ENCODE data around the gene SH3BGRL3.
"Not testable (repeated sequence)": the region's sequence is repeated elsewhere in the genome, so short reads cannot be mapped to it uniquely, and the experiment has no call there.

Gene SH3BGRL3

DNA sequence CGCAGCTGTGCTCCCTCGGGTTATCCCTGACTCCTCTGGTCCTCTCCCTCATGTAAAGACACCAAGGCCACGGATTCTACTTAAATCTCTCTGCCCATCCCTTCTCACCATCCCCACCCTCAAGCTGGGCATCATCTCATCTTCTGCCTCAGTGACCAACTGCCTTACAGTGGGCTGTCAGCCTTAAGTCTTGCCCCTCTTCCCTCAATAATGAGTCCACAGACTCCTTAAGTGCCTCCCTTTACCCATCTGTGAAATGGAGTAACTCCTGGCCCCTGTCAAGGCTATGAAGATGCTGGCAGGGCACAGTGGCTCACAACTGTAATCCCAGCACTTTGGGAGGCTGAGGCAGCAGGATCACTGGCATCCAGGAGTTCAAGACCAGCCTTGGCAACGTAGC is 12.1 kb downstream of the SH3BGRL3 start:
- ATAC-seq, result no peak

DNA sequence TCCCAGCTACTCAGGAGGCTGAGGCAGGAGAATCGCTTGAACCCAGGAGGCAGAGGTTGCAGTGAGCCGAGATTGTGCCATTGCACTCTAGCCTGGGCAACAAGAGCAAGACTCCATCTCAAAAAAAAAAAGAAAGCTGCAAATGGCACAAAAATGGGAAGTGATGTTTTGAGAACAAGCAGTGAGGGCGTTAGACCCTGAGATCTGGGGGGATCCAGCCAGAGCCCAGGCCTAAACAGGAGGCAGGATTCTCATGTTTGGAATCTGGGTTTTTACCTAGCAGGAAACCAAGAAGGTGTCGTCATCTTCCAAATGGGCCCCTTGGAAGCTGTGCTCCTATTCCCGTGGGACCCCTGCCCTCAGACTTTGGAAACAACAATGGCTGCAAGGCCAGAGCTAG is 12.8 kb downstream of the SH3BGRL3 start:
- ATAC-seq, result not testable (repeated sequence)

DNA sequence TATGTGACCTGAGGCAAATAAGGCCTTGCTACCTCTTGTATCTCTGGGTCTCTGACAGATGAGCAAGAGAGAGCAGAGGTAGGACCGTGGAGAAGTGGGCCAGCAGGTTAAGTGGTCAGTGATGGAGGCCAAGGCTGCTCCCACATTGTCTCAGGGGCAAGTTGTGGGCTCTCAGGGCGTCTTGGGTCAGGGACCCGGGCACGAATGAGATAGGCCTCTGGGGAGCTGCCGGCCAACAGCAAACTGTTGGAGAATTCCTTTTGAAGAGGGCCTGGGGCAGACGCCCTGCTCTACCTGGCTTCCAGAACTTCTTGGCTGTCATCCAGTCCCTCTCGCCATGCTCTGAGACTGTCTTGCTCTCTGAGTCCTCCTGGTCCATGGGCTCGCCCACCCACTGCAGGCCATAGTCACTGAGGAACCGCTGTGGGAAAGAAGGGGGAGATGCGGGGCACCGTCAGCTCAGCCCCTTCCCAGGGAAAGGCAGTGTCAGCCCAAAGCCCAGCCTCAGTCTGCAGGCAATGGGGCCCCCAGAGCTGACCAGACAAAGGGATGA is 14.1 kb downstream of the SH3BGRL3 start:
- ATAC-seq, result no peak

GRCh38 chr1:26295194-26296138 is 15.6 kb downstream of the SH3BGRL3 start:
- ATAC-seq, result no peak

DNA sequence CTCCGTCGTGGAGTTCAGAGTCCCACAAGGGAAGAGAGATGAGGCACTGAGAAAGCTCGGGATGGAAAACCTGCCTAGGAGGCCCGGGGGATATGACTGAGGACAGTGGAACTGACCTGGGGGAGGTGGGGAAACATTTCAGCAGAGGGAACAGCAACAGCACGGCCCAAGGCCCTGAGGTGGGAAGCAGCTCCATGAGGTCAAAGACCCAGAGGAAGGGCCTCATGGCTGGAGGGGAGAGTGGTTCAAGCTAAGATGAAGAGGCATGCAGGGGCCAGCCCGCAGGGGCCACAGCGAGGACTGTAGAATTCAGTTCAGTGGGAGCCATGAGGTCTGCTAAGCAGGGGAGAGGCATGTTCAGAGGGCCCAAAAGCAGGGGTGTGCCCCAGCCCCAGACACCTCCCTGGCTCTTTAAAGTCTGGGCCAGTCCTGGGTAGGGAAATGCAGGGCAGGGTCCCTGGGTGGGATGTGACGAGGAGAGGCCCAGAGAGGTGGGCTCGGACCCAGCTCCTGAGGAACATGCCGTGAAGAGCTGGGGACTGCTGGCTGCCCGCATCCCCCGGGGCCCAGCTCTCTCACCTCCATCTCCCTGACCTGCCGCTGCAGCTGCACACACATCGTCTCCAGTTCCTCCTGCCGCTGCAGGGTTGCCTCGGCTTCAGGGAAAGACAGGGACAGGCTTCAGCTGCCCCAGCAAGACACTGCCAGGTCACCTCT is 16.6 kb downstream of the SH3BGRL3 start:
- no peak for ATAC-seq

GRCh38 chr1:26297057-26297790 is 17.3 kb downstream of the SH3BGRL3 start:
- ATAC-seq, result no peak

- no peak for ATAC-seq
These were observed 17.9 kb downstream of the SH3BGRL3 start for GRCh38 chr1:26297791-26298124.

DNA sequence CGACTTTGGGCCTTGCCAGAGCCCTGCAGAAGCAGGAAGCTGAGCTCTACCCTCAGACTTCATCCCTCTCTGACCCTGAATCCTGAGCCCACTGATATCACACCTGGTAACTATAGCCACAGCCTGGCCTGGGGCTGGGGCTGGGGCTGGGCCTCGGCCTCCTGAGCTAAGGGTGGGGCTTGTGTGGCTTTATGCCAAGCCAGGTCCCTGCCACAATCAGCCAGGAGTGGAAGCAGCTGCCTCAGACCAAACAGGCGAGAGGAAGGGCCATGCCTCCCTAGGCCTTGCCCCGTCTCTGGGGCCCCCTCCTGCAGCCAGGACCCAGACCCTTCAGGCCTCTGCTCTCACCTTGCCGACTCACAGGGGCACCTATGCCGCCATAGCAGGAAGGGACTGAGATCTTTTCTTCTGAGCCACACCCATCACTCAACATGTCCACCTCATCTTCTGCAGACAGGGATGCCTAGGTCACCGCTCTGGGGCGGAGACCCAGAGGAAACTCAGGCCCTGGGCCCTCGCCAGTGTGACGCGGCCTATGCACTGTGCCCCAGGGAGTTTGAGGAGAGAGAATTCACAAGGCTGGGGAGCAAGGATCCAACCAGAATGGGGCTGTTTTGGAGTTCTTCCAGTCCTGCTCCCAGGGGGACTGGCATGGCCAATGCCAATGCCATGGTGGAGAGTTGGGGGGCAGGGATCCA is 20.8 kb downstream of the SH3BGRL3 start:
- ATAC-seq, result no peak

- ATAC-seq, result no peak
These were observed 23.0 kb downstream of the SH3BGRL3 start for GRCh38 chr1:26302733-26303405.

GRCh38 chr1:26305667-26306289 is 25.9 kb downstream of the SH3BGRL3 start:
- no peak for ATAC-seq

DNA sequence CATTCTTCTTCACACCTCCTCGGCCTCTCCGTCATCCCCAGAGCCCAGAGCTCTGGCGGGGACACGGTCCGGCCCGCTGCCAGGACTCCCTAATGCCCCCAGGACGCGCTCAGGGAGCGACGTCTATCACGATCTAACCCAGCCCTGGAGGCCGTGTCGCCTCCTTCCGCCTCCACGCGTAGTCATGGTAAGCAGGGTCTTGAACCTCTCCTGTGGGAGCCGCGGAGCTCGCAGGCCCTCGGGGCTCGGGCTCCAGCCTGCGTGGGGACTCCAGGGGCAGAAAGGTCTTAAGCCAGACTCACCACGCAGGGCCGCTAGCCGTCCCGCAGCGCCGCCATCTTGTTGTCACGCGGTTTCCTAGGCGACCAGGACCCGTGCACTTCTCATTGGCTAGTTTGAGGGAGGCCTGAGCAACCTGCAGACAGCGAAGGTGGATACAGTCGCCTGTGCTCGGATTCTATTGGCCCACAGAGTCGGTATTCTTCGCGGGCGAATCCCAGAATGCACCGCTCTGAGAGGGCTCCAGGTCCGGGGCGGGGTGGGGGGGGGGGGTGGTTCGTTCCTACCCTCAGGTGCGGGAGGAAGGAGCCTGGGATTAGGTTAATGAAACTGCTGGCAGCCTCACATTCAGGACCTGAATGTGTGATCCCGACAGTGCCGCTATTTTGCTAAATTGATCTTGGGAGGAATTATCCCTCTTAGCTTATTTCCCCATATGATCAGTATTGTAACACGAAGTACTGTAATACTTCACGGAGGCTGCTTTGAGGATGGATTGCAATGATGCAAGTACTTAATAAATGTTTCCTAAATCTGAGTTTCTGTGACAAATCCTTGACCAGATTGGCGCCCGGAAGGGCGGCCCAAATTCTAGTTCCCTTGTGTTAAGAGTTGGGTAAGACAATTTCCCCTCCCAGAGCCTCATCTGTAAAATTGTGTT is 26.7 kb downstream of the SH3BGRL3 start, which contains the start of gene UBXN11:
TSS of gene UBXN11 (minus strand) at position 347 of the 940 bp plus-strand sequence. CDS start 3,753 bp downstream, outside the sequence.
- peak; percentile 100 for ATAC-seq

DNA sequence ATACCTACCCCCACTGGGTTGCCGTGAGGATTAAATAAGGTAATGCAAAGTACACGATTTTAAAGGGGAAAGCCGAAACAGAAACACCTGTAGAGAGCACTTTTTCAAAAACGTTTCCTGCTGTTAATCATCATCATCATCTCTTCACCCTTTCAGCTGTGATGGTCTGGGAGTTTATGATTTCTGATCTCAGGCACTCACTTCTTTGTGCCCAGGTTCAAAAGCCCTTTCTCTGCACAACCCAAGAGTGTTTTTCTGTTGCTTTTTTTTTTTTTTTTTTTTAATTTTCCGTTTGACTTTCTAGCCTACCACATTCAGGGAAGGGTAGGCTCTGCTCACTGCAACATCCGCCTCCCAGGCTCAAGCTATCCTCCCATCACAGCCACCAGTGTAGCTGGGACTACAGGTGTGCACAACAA is 27.5 kb downstream of the SH3BGRL3 start:
- no peak for ATAC-seq

DNA sequence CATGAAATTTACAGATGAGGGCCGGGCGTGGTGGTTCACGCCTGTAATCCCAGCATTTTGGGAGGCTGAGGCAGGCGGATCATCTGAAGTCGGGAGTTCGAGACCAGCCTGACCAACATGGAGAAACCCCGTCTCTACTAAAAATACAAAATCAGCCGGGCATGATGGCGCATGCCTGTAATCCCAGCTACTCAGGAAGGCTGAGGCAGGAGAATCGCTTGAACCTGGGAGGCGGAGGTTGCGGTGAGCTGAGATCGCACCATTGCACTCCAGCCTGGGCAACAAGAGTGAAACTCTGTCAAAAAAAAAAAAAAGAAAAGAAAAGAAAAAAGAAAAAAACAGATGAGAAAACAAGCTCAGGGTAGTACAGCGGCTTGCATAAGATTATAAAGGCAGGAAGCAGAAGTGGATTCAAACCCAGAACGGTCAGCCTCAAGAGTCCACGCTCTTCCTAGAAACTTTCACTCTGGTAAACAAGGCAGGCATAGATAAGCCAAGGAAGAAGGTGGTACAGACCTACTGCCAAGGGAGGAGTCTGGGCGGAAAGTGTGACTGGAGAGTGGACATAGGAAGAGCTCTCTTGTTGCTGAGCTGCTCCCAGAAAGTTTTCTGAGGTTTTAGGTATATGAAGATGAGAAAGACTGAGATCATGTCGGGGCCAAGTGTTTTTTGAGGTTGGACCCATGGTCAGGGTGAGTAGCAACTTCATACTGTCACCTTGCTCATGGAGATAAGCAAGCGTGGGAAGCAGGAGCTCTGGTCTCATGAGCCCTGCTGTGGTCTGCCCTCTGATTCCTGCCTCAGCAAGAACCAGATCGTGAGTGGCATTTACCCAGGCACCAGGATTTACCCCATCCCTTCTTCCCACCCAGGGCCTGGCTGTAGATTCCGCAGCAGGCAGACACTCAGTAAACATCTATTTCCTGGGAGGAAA is 28.3 kb downstream of the SH3BGRL3 start:
- ATAC-seq, result not testable (repeated sequence)

- no peak for ATAC-seq
These were observed 34.6 kb downstream of the SH3BGRL3 start for GRCh38 chr1:26314501-26314900.

DNA sequence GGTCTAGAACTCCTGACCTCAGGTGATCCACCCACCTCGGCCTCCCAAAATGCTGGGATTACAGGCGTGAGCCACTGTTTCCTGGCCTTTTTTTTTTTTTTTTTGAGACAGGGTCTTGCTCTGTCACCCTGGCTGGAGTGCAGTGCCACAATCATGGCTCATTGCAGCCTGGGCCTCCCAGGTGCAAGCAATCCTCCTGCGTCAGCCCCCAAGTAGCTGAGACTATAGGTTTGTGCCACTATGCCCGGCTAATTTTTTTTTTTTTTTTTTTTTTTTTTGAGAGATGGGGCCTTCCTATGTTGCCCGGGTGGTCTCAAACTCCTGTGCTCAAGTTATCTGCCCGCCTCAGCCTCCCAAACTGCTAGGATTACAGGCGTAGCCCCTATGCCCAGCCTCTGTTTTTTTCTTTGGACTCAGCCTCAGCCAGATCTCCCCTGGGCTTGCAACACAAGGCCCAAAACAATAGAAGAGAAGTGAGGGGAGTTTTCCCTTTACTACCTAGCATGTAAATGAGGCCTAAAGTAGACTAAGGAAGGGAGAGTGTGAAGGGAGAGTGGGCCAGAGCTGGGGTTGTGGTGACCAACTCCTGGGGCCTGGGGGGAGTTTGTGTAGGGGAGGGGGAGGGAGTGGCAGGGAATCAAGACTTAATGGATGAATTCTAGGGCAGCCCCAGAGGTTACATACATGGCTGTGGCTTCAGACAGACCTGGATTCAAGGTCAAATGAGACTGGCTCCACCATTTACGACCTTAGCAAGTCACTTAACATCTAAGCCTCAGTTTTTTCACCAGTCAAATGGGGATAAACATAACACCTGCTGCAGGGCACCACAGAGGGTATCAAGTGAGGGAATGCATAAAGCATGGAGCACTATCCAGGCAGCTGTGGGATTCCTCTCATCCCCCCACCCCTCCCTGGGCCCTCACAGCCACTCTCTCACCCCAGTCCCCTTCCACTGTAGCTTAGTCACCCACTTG is 36.3 kb downstream of the SH3BGRL3 start:
- ATAC-seq, result no peak

DNA sequence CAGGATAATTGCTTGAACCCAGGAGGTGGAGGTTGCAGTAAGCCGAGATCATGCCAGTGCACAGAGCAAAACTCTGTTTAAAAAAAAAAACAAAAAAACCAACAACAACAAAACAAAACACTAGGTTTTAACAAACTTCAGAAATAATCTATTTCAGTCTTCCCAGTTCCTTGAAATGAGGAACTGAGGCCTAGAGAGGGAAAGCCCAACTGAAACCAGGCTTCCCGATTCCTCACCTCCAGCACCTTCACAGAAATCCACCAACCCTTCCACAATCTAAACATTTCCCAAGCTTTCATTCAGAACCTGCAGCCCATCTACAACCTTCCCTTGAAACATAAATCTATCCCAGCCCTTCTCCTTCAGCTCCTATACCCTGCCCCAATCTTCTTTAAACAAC is 37.3 kb downstream of the SH3BGRL3 start:
- ATAC-seq, result no peak

- peak; percentile 58 to 66 for ATAC-seq
These were observed 37.9 kb downstream of the SH3BGRL3 start, which contains the start of gene CD52 for GRCh38 chr1:26317612-26318337. Gene CD52, plus strand, starts transcription at chr1:26317958. Its CDS starts 60 bp downstream, at chr1:26318018.

All from activated CD4-positive, CD25-positive, alpha-beta regulatory T cell treated with anti-CD3 and anti-CD28 coated beads, Interleukin-2, amount 50 U/mL, for 24 hours (primary cell).